Mucosa of descending colon (tissue), 3 donors: ENCODE measurements around the gene GPRC5B. TPM values are rescaled to one million over a fixed set of nuclear protein-coding genes. Genes with fewer than 3 reads are reported as not detected.

Experiments used
- ATAC-seq: fragments of 200-7000 bp; cut with Tn5 transposase; one replicate; pipeline ENCODE4 v1.9.1; 2020; ENCODE audit warnings: mild to moderate bottlenecking, moderate library complexity
- DNase-seq, 3 donors: peaks; one replicate each; pipeline ENCODE4 v3.0.0-alpha.2; 2020
- H3K36me3 ChIP-seq: fragments of 200-600 bp; one replicate; pipeline ENCODE4 v1.8.0; 2021; ENCODE audit warnings: low read depth, mild to moderate bottlenecking
- H3K4me1 ChIP-seq: fragments of 200-600 bp; one replicate; pipeline ENCODE4 v1.8.0; 2021; ENCODE audit warnings: low read depth, mild to moderate bottlenecking
- H3K4me3 ChIP-seq: fragments of 200-600 bp; one replicate; pipeline ENCODE4 v1.8.0; 2021; ENCODE audit warnings: mild to moderate bottlenecking
- H3K9me3 ChIP-seq: fragments of 200-600 bp; one replicate; pipeline ENCODE4 v1.8.0; 2021; ENCODE audit warnings: mild to moderate bottlenecking
- intact Hi-C, 2 donors: fragments of 100-400 bp; cut with DNase I in 1 of 2; cut with micrococcal nuclease in 1 of 2; formaldehyde crosslinking; loops; one replicate each; pipeline versions ENCODE4 v1.11.0 to v1.11.1; 2022; cut with DNase I, micrococcal nuclease
- total RNA-seq, 3 donors: library from RNA; stranded (reverse); fragmentation: NEBNext Ultra II Directional in 2 of 3; extraction: Animal tissue kit (Norgen Biotek cat#: 25700) in 2 of 3; gene quantifications; one replicate each; pipeline versions ENCODE4 v1.2.1 to v1.2.4, GENCODE V29; 2021 to 2023
- TF ChIP-seq, protein P1 (sequence below): fragments of 200-600 bp; IDR thresholded peaks from one replicate; pipeline ENCODE4 v1.8.0; 2022; ENCODE audit warnings: antibody characterized with exemption, mild to moderate bottlenecking
- donor health status: DM: no; HTN: no; CAD: no; lungs with moderate emphysema.
- donor health status: DM: no; HTN: no; CAD: no.
- donor health status: DM: no; HTN: yes; CAD: no.

Gene GPRC5B
- total RNA-seq, 3 donors from 2014 or later: 2.8 to 14.6 (median 6.2) TPM

GRCh38 chr16:19912455-19913339 lies 28.0 kb upstream of the GPRC5B start:
- Histone ChIP-seq H3K36me3 (no peaks in the 10 kb centered on the region), H3K4me1 (no peaks in the 10 kb centered on the region), H3K4me3 (no peak overlapping the region), H3K9me3 (no peaks in the 10 kb centered on the region)
- TF ChIP-seq, protein P1, sequence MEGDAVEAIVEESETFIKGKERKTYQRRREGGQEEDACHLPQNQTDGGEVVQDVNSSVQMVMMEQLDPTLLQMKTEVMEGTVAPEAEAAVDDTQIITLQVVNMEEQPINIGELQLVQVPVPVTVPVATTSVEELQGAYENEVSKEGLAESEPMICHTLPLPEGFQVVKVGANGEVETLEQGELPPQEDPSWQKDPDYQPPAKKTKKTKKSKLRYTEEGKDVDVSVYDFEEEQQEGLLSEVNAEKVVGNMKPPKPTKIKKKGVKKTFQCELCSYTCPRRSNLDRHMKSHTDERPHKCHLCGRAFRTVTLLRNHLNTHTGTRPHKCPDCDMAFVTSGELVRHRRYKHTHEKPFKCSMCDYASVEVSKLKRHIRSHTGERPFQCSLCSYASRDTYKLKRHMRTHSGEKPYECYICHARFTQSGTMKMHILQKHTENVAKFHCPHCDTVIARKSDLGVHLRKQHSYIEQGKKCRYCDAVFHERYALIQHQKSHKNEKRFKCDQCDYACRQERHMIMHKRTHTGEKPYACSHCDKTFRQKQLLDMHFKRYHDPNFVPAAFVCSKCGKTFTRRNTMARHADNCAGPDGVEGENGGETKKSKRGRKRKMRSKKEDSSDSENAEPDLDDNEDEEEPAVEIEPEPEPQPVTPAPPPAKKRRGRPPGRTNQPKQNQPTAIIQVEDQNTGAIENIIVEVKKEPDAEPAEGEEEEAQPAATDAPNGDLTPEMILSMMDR: no peak
- no peak for ATAC-seq
- intact Hi-C loops: loop anchor here (10.0 kb wide), 2 partner anchors 392 to 472 kb away; no protein-coding TSS in a partner anchor
- no peak for DNase-seq

DNA sequence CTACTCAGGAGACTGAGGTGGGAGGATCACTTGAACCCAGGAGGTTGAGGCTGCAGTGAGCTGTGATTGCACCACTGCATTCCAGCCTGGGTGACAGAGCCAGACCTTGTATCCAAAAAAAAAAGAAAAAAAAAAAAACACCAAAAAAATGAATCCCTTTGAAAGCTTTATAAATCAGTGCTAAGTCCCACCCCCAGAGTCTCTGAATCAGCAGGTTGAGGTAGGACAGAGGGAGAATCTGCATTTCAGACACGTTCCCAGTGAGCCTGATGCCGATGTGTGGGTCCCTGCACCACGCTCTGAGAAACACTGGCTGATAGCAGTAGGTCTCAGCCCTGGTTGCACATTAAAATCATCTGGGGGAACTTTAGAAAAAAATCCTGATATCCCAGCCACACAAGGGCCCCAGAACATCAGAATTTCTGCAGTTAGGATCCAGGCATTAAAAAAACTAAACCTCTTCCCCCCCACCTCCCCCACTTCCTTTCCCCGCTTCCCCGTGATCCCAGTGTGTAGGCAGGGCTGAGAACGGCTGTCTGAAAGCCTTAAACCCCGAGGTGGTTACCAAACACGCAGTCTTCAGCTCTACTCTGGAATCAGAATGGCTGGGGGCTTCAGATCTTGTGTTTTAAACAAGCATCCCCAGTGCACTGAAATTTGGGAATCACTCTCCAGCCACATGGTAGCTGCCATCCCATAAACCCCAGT lies 27.3 kb upstream of the GPRC5B start:
- DNase-seq: no peak
- no peaks in the 10 kb centered on the region for H3K4me1 ChIP-seq
- H3K36me3 ChIP-seq: no peaks in the 10 kb centered on the region
- ATAC-seq: no peak
- H3K9me3 ChIP-seq: no peaks in the 10 kb centered on the region
- intact Hi-C loops: loop anchor here (10.0 kb wide), 2 partner anchors 393 to 473 kb away; no protein-coding TSS in a partner anchor
- TF ChIP-seq, protein P1: no peak
- no peak overlapping the region for H3K4me3 ChIP-seq

DNA sequence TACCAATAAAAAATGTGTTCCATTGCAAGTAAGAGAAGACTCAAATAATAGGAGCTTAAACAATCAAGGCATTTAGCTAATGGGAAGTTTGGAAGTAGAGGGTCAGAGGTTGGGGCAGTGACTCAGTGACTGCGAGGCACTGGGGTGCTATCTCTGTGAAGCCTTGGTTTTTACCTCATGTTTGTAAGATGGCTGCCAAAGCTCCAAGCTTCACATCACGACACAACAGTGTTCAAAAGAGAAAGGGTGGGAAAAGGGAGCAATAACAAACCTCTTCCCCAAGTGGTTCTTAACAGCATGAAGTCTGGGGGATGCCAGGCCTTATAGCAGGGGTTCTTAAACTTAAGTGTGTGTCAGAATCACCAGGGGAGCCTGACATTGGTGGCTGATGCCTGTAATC lies 26.6 kb upstream of the GPRC5B start:
- H3K4me3 ChIP-seq: no peak overlapping the region
- no peaks in the 10 kb centered on the region for H3K9me3 ChIP-seq
- H3K36me3 ChIP-seq: no peaks in the 10 kb centered on the region
- no peak for DNase-seq
- TF ChIP-seq, protein P1: no peak
- H3K4me1 ChIP-seq: no peaks in the 10 kb centered on the region
- ATAC-seq: no peak
- intact Hi-C loops: loop anchor here (10.0 kb wide), 2 partner anchors 394 to 474 kb away; no protein-coding TSS in a partner anchor

- ATAC-seq: no peak
- intact Hi-C loops: loop anchor here (10.0 kb wide), 2 partner anchors 395 to 475 kb away; no protein-coding TSS in a partner anchor
- no peaks in the 10 kb centered on the region for H3K36me3 ChIP-seq
Observed at GRCh38 chr16:19909750-19910322, 25.2 kb upstream of the GPRC5B start.

GRCh38 chr16:19908921-19909320 lies 24.3 kb upstream of the GPRC5B start:
- Histone ChIP-seq H3K4me1 (no peaks in the 10 kb centered on the region), H3K36me3 (no peaks in the 10 kb centered on the region), H3K9me3 (no peaks in the 10 kb centered on the region), H3K4me3 (no peak overlapping the region)
- TF ChIP-seq, protein P1: no peak
- ATAC-seq: no peak
- intact Hi-C loops: no loop called here
- DNase-seq: no peak

More at GRCh38 chr16:19909750-19910322, 25.2 kb upstream of the GPRC5B start:
- TF ChIP-seq, protein P1: no peak
- no peak overlapping the region for H3K4me3 ChIP-seq
- H3K9me3 ChIP-seq: no peaks in the 10 kb centered on the region
- H3K4me1 ChIP-seq: no peaks in the 10 kb centered on the region
- no peak for DNase-seq
